Measurements from ENCODE around the gene PKP1.

- TF ChIP-seq CTCF (optimal IDR thresholded peaks at IDR 0.05 in 1 of 3, IDR thresholded peaks at IDR 0.05 in 1 of 3, conservative IDR thresholded peaks at IDR 0.05 in 1 of 3; ENCODE audit: extremely low read depth in 1 of 3, insufficient read depth in 2 of 3, low read length in 3 of 3) (no peak), EZH2 (IDR thresholded peaks at IDR 0.05; ENCODE audit: low read length) (no peak)
Measured at GRCh38 chr1:201335174-201335870, 52.0 kb downstream of the PKP1 start.
